NCI-H774 (cell line): ENCODE data around the gene PGA5.
"Not testable (repeated sequence)": the region's sequence is repeated elsewhere in the genome, so short reads cannot be mapped to it uniquely, and the experiment has no call there.

ENCODE experiments used
- DNase-seq: peaks from one replicate; lab custom pipeline; 2025; lab: John Stamatoyannopoulos, UW

PGA5 gene

DNA sequence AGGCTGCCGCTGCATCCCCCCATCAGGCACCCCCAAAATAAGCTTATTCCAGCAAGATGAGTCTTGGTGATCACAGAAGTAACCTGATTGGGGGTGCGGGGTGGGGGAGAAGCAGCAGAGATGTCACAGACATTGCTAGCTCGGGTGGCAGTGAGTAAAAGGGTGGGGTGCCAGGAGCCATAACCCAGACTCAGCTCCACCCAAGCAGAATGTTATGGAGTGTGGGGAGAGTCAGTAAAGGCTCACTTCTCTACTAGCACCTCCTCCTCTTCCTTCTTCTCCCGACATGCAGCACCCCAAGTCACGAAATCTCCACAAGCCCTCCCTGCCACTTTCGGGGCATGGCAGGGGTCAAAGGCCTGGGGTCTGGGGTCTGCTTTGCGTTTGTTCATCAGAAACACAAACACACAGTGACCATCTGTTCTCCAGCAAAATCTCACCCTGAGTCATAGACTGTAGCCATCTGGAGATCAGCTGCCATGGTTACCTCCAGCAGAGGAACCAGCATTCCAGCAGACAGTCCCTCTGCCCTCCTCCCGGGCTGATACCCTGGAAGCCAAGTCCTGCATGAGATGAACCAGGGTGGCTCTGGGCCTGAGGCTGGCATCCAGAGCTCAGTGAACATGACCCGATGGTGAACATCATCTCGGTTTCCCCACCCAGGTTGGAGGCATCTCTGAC, 14.4 kb upstream of the PGA5 start:
- not testable (repeated sequence) for DNase-seq

DNA sequence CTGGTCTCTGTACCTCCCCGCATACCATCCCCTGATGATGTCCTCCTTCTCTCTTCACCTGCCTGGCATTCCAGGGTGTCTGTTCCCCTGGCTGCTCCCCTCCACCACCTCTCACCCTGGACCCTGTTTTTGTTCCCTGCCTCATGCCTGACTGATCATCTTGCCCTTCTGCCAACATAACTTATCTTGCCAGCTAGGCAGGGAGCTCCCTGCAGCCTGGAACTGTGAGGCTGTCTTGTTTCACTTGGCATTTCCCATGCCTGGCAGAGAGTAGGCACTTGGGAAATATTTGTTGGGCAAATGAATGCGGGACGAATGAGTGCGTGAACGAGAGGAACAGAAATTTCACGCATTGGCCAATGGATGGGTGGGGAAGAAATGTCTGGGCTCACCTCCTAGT, 11.5 kb upstream of the PGA5 start:
- not testable (repeated sequence) for DNase-seq

GRCh38 chr11:61231033-61231432, 9.9 kb upstream of the PGA5 start:
- not testable (repeated sequence) for DNase-seq

DNA sequence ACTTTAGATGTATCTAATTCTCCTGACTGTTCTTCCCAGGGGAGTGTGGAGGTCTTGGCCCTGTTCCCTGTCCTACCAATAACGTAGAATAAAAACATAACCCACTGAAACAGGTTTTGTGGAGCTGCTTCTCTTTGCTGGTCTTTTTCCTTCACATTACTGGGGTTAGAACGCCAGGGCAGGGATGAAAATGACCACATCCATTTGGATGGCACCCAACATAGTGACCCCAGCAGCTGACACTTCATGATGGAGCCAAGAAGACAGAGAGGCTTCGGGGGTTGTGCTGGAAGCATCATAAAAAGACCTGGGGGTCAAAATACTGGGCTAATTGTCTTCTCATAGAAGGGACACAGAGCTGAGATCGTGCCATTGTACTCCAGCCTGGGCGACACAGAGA, 9.4 kb upstream of the PGA5 start:
- DNase-seq: not testable (repeated sequence)

GRCh38 chr11:61232548-61233145, 8.3 kb upstream of the PGA5 start:
- not testable (repeated sequence) for DNase-seq

- DNase-seq: not testable (repeated sequence)
Observed at GRCh38 chr11:61237130-61237529, 3.8 kb upstream of the PGA5 start.

- DNase-seq: not testable (repeated sequence)
Observed at GRCh38 chr11:61240288-61240687, 687 bp upstream of the PGA5 start.

DNA sequence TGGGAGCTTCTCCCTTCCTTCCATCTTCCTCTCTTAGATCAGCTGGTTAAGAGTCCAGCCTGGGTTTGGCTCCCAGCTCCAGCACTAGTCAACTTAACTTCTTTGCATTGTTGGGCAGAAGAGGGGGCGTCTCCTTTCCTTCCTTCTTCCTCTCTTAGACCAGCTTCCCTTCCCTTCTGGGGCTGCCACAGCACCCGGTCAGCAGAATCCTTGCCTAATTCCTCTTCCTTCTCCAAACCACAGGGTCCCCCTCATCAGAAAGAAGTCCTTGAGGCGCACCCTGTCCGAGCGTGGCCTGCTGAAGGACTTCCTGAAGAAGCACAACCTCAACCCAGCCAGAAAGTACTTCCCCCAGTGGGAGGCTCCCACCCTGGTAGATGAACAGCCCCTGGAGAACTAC, 551 bp downstream of the PGA5 start:
- not testable (repeated sequence) for DNase-seq

DNA sequence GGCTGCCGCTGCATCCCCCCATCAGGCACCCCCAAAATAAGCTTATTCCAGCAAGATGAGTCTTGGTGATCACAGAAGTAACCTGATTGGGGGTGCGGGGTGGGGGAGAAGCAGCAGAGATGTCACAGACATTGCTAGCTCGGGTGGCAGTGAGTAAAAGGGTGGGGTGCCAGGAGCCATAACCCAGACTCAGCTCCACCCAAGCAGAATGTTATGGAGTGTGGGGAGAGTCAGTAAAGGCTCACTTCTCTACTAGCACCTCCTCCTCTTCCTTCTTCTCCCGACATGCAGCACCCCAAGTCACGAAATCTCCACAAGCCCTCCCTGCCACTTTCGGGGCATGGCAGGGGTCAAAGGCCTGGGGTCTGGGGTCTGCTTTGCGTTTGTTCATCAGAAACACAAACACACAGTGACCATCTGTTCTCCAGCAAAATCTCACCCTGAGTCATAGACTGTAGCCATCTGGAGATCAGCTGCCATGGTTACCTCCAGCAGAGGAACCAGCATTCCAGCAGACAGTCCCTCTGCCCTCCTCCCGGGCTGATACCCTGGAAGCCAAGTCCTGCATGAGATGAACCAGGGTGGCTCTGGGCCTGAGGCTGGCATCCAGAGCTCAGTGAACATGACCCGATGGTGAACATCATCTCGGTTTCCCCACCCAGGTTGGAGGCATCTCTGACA, 4.4 kb downstream of the PGA5 start:
- not testable (repeated sequence) for DNase-seq

DNA sequence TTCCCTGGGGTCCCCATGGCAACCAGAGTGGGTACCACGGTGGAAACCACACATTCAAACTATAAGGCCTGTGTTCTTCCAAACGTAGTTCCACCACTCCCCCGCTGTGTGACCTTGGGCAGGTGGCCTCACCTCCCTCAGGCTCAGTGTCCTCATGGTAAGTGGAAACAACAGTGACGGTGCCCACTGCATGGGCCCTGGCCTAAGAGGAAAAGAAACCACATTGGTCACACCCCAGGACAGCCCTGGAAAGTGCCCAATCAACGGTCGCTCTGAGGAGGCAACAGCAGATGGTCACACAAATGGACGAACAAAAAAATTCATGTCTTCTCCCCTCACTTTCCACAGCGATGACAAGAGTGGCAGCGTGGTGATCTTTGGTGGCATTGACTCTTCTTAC, 7.1 kb downstream of the PGA5 start:
- DNase-seq: not testable (repeated sequence)

DNA sequence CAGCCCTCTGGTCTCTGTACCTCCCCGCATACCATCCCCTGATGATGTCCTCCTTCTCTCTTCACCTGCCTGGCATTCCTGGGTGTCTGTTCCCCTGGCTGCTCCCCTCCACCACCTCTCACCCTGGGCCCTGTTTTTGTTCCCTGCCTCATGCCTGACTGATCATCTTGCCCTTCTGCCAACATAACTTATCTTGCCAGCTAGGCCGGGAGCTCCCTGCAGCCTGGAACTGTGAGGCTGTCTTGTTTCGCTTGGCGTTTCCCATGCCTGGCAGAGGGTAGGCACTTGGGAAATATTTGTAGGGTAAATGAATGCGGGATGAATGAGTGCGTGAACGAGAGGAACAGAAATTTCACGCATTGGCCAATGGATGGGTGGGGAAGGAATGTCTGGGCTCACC, 8.2 kb downstream of the PGA5 start:
- DNase-seq: not testable (repeated sequence)

- not testable (repeated sequence) for DNase-seq
Observed at GRCh38 chr11:61250796-61251765, 10.1 kb downstream of the PGA5 start.

- not testable (repeated sequence) for DNase-seq
Observed at GRCh38 chr11:61252332-61252731, 11.4 kb downstream of the PGA5 start.

DNA sequence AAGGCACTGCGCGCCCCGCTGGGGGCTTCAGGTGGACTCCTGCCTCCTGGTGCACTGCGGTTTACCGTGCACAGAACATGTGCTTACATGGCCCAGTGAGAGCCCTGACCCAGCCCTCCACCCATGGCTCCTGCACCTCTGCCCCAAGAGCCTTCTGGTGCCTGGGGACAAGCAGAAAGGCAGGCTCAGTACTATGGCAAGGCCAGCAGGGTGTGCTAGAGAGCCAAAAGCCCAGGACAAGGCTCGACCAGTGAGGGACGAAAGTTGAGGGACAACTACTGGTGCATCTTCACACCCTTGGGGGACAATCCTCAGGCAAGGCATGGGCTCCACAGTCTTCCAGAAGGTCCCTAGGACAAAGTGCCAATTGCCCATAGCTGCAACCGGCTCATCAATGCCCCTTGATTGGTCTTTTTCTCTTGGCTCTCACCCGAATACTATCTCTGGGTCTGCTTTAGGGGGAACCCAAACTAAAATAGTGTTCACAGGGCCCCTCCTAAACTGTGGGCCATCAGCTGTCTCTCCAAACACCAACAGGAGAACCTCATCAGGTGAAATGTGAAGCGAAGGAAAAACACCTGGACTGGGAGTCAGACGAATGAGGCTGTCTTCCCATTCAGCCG, 13.5 kb downstream of the PGA5 start:
- peak; percentile 47 for DNase-seq

GRCh38 chr11:61256710-61257482, 15.9 kb downstream of the PGA5 start:
- no peak for DNase-seq

DNA sequence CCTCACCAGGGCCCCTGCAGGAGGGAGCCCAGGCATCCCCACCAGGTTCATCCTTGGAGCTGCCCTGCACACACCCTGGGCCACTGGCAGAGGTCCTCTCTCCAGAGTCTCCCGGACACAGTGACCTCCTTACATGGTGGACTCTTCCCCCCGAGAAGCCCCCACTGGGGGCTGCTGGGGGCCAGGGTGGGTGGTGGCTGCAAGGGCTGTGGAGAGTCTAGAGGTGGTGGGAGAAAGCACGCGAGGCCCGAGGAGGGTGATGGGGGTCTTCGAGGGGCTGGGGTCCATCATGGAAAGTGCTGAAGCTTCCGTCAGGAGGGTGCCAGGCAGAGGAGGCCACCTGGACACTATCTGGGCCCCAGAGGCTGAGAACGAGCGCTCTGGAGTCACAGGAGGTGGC, 17.6 kb downstream of the PGA5 start:
- no peak for DNase-seq

GRCh38 chr11:61259363-61259762, 18.4 kb downstream of the PGA5 start:
- DNase-seq: no peak

DNA sequence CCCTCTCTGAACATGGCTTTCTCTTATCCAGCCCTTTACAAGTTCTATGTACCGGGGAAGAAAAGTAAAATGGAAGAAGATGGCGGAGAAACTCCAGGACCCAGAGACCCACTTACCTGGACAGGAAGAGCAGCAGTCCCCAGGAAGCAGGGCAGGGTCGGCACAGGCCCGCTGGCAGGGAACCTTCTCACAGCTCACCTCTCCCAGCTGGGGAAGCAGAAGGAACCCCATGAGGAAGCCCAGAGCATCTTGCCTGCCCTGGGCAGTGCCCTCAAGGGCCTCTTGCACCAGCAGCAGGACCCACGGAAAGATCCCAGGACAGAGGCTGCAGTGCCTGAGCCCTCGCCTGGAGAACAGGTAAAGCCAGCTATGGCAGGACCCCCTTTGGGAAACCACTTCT, 23.4 kb downstream of the PGA5 start:
- DNase-seq: no peak

GRCh38 chr11:61264795-61265194, 23.8 kb downstream of the PGA5 start:
- DNase-seq: no peak

DNA sequence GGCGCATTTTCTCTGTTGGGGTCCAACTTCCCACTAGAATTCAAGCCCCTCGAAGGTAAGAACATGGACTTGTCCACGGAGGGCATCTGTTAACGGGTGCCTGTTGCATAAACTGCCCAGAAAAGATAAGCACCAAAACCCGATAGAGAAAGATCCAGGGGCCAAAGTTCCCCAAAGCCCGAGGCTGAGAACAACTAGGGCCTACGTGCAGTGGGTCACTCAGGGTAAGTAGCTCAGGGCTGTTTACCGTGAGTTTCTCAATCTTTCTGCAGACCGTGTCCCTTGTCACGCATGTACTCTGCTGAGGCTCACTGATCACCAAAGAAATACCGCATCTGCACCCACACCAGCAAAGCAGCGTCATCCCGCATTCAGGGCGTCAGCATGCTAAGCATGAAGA, 24.4 kb downstream of the PGA5 start:
- no peak for DNase-seq

DNA sequence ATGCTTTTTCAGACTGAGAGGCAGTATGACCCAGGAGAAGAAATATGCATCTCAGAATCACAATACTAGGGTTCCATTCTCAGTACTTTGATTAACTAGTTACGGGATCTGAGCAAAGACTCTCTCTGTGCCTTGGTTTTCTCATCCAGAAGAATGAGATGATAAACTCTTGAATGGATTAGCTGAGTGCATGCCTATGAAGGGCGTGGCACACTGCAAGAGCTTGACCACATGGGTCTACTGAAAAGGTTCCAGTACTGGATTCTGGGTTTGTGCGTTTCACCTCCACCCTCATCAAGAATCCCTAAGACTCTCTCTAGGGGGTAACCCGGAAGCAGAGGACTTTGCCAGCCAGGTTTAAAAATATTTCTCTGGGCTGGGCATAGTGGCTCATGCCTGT, 25.6 kb downstream of the PGA5 start:
- DNase-seq: no peak
